A549 treated with GW870086 at 1 μM for 4 hours (cell line): Measurements from ENCODE around the gene SERPINH1. TPM values are rescaled to one million over a fixed set of nuclear protein-coding genes. Genes with fewer than 3 reads are reported as not detected.

Source experiments
- total RNA-seq: library from RNA; stranded (reverse); fragments of 200-300 nt; extraction: Qiagen RNA extraction; gene quantifications from 5 replicates; pipeline ENCODE4 v1.2.3, GENCODE V29; 2022; ENCODE audit warnings: low read depth

Gene SERPINH1
- total RNA-seq: 71.2 to 99.2 TPM (median 90.8 TPM) in 5 replicates

DNA sequence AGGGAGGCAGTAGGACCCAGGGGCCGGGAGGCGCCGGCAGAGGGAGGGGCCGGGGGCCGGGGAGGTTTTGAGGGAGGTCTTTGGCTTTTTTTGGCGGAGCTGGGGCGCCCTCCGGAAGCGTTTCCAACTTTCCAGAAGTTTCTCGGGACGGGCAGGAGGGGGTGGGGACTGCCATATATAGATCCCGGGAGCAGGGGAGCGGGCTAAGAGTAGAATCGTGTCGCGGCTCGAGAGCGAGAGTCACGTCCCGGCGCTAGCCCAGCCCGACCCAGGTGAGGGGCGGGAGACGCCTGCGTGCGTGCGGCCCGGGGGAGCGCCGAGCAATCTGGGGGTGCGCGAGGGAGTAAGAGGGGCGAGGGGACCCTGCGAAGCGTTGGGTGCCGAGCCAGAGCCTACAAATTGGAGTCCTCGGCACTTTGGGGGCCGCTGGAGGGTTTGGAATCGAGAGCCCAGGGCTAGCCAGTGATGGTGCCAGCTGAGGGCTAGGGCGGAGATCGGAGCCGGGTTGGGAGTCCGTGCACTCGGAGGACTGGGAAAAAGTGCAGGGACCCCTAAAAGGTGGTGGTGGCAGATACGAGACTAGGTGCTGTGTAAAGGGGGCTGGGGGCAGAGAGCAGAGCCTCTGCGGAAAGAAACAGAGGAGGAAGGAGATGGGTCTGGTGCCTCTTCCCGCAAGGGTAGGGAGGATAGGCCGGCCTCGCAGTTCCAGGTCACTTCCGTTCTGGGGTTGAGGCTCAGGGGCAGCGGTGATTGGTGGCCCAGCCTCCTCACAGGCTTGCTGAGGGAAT is at the start of gene SERPINH1:
Gene SERPINH1, plus strand, starts transcription at position 206 of the 788 bp plus-strand sequence. CDS start 4,097 bp downstream, outside the sequence.

DNA sequence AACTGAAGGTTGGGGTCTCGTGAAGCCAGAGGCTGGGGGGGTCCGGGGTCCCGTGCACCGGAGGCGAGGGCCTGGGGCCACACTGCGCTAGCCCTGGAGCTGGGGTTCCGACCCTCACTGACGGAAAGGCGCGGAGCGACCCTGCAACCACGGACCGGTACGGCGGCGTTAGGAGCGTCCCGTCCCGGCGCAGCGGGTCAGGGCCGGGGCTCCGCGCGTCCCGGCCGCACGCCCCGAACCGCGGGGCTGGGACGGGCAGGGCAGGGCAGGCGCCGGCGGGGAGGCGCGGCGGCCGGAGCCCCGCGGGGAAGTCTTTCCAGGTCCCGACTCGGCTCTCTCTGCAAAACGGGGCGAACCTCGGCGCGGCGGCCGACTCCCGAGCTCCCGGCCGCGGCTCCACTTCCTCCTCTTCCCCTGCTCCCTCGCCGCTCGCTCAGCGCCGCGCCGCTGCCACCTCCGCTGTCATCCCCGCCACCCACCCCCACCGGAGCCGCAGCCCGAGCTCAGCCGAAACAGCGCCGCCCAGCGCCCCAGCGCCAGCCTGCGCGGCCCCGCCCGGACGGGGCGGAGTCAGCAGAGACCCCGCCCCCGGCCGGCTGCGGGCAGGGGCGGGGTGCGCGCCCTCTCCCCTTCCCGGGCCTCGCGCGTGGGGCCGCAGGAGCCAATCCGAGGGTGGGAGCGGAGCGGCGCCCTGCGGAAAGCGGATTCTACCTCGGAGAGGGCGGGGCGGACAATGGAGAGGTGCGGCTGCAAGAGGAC is 36.4 kb upstream of the SERPINH1 start, which contains the start of gene GDPD5:
Gene GDPD5, minus strand, starts transcription at position 509 of the 759 bp plus-strand sequence. CDS start 48,206 bp downstream, outside the sequence.

Other genes with a start within 250 kb of the SERPINH1 start
- gene ARRB1, start 210.6 kb upstream of the SERPINH1 start, total RNA-seq: 10.6 to 16.9 TPM (median 14.7 TPM) in 5 replicates
- 3,180 to 4,370 TPM (median 3,361 TPM) in 5 replicates for gene RPS3, start 162.7 kb upstream of the SERPINH1 start, total RNA-seq
- 0.71 to 1.5 TPM (median 1.0 TPM) in 5 replicates for gene KLHL35, start 129.1 kb upstream of the SERPINH1 start, total RNA-seq
- gene GDPD5, start 36.3 kb upstream of the SERPINH1 start, total RNA-seq: 8.5 to 15.9 TPM (median 12.8 TPM) in 5 replicates
- gene MAP6, start 106.8 kb downstream of the SERPINH1 start, total RNA-seq: 1.4 to 2.1 TPM (median 1.7 TPM) in 5 replicates
- not detected in 5 replicates for gene MOGAT2, start 155.6 kb downstream of the SERPINH1 start, total RNA-seq
- 1.4 to 2.2 TPM (median 1.7 TPM) in 5 replicates for gene DGAT2, start 206.5 kb downstream of the SERPINH1 start, total RNA-seq